HS-27A (cell line): Measurements from ENCODE around the gene MT1M.

Source experiments
- DNase-seq: peaks from one replicate; pipeline ENCODE4 v3.0.0-alpha.2; 2012; ENCODE audit warnings: low read depth, missing footprints

The MT1M gene

DNA sequence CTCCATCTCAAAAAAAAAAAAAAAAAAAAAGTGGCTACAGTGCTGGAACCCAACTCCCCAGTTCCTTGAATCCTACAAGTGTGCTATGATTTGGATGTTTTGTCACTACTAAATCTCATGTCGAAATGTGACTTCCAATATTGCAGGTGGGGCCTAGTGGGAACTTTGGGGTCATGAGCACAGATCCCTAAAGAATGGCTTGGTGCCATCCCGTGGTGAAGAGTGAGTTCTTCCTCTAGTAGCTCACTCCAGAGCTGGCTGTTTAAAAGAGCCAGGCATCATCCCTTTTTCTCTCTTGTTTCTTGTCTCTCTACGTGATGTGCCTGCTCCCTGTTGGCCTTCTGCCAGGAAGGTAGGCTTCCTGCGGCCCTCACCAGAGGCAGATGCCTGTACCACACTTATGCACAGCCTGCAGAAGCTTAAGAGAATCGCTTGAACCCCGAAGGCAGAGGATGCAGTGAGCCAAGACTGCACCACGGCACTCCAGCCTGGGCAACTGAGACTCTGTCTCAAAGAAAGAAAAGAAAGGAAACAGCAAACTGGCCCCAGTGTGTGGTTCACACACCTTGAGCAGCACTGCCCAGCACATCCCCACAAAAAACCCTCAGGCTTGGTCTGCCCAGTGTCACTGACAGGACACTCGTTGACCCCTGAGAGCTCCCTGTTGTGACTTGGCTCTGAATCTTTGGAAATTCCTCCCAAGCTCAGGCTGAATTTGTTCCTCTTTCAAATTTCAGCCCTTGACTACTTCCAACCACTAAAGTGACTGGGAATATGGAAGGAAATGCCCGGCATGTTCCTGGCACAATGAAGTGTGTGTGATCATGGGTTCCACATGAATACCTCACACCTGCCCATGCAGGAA lies 3.7 kb upstream of the MT1M start:
- DNase-seq: no peak

DNA sequence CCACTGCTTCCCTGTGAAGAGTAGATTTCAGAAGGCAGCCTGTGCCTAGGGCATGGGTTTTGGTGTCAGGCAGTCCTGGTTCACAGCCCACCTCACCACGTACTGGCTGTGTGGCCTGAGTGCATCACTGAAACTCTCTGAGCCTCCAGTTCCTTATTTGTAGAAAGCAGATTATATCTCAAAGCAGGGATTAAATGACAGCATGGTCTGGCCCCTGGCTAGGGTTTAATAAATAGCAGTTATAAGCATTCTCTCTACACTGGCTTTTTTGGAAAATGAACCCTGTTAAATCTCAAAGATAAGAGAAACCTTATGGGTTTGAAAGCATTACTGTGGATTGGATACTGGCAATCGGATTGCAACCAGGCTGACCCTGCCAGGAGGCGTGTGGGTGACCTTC lies 2.9 kb upstream of the MT1M start:
- DNase-seq: no peak

DNA sequence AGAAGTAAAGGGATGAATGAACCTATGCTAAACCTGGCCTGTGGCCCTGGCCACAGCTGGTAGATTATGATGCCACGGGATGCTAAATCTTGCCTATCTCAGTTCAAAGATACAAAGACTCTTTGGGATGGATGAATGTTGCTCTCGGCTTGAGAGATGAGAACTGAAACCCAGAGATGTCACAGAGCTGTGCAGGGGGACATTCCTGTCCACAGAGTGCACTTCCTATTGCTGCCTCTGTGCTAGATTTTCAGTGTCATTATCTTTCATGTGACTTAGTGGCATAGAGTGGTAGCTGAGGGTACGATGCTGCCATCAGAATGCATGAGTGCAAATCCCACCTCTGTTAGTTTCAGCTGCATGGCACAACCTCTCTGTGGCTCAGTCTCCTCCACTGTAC lies 2.3 kb upstream of the MT1M start:
- DNase-seq: no peak

DNA sequence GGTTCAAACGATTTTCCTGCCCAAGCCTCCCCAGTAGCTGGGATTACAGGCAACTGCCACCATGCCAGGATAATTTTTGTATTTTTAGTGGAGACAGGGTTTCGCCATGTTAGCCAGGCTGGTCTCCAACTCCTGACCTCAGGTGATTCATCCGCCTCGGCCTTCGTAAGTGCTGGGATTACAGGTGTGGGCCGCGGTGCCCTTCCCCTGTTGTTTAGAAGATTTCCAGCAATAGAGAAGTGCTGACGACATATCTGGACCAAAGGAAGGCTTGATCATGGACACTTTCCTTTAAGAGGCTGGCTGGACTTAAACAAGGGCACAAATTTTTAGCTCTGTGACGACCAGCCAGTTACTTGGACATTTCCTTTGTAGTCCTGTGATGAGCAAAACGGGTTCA lies 1.3 kb upstream of the MT1M start:
- DNase-seq: no peak

DNA sequence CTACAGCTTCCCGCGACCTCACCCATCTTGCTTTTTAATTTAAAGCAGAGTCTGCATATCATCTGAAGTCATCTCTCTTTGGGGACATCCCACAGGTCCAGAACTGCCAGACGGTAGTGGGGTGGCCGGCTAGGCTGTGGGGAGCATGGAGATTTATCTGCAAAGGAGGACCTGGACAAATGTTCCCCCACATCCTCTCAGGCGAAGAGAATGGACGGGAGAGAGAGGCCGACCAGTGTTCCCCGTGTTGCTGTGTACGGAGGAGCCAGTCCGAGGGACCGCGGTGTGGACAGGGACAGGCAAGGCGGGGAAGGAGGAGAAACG lies 665 bp upstream of the MT1M start:
- no peak for DNase-seq

DNA sequence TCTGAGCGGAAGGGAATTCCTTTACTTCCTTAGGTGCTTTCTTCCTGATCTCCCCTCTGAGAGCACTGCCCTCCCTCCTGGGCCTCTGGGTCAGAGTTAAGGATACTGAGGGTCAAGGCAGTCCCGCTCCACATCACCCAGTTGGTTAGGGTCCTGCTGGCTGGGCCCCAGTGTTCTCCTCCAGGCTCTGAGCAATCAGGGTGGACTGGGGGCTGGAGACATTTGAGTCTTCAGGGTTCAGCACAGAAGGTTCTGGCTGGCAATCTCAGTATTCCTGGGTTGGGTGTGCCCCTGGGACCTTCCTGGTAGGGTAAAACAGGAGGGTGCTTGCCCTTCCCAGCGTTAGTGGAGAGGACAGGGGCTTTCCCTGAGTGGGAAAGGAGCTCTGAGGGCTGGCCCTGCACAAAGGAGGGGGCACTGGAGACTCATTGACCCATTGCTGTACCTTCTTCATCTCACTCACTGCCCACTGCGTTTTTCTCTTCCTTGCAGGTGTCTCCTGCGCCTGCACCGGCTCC lies 448 bp downstream of the MT1M start:
- no peak for DNase-seq

DNA sequence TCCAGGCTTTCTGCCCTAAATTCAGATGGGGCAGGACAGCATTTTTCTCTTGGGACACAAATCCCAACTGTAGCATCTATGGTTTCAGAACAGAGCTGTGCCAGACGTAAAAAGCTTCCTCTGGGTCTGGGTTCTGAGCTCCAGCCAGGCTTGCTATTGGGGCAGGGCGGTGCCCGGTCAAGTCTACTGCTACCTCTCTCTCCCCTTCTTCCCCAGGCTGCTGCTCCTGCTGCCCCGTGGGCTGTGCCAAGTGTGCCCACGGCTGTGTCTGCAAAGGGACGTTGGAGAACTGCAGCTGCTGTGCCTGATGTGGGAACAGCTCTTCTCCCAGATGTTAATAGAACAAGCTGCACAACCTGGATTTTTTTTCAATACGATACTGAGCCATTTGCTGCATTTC lies 1.1 kb downstream of the MT1M start:
- DNase-seq: no peak

DNA sequence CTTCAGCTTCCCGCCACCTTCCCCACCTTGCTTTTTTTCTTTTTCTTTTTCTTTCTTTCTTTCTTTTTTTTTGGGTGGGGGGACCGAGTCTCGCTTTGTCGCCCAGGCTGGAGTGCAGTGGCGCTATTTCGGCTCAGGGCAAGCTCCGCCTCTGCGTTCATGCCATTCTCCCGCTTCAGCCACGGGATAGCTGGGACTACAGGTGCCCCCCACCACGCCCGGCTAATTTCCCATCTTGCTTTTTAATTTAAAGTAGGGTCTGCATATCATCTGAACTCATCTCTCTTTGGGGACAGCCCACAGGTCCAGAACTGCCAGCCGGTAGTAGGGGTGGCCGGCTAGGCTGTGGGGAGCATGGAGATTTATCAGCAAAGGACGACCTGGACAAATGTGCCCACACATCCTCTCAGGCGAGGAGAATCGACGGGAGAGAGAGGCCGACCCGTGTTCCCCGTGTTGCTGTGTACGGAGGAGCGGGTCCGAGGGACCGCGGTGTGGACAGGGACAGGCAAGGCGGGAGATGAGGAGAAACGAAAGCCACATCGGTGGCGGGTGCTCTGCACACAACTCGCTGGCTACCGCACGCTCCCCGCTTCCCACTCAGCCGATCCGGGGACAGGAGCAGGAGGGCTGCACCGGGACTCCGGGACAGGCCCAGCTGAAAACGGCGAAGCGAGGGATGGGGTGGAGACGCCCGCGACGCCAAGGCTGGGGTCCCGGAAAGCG lies 2.4 kb downstream of the MT1M start:
- DNase-seq: no peak

DNA sequence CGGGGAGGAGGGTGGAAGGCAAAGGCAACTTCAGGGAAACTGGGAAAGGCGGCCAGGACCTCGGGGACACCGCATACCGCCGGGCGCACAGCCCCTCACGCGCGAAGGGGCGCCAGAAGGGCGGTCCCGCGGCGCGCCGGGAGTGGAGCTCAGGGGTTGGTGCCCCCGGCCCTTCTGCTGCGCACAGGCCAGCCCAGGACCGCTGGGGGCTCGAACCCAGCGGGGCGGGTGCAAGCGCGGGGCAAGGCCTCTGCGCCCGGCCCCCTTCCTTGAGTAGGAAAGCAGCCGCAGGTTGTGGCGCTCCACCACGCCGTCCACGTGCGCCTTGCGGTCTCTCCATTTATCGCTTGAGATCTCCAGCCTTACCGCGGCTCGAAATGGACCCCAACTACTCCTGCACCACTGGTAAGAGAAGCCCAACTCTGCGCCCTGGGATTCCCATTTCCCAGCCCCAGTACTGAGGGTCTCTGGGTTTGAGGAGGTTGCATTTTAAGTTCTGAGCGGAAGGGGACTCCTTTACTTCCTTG lies 3.0 kb downstream of the MT1M start:
- no peak for DNase-seq

DNA sequence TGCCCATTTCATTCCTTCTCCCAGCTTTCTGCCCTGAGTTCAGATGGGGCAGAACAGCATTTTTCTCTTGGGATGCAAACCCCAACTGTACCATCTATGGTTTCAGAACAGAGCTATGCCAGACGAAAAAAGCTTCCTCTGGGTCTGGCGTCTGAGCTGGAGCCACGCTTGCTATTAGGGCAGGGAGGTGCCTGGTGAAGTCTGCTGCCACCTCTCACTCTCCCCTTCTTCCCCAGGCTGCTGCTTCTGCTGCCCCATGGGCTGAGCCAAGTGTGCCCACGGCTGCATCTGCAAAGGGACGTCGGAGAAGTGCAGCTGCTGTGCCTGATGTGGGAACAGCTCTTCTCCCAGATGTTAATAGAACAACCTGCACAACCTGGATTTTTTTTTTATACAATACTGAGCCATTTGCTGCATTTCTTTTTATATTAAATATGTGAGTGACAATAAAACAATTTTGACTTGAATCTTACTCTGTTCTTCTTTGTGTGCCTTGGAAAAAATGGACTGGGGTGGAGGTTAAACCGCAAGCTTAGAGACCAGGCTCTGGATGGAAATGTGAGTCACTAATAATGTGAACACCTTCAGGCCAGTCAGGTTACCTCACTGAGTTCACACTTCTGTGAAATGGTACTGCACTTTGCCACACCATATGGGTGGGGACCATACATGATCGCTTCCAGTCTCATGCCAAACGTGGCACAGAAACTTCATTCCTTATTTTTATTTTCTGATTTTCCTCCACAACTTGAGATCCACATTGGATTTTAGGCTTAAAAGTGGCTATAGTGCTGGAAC lies 4.4 kb downstream of the MT1M start:
- no peak for DNase-seq

DNA sequence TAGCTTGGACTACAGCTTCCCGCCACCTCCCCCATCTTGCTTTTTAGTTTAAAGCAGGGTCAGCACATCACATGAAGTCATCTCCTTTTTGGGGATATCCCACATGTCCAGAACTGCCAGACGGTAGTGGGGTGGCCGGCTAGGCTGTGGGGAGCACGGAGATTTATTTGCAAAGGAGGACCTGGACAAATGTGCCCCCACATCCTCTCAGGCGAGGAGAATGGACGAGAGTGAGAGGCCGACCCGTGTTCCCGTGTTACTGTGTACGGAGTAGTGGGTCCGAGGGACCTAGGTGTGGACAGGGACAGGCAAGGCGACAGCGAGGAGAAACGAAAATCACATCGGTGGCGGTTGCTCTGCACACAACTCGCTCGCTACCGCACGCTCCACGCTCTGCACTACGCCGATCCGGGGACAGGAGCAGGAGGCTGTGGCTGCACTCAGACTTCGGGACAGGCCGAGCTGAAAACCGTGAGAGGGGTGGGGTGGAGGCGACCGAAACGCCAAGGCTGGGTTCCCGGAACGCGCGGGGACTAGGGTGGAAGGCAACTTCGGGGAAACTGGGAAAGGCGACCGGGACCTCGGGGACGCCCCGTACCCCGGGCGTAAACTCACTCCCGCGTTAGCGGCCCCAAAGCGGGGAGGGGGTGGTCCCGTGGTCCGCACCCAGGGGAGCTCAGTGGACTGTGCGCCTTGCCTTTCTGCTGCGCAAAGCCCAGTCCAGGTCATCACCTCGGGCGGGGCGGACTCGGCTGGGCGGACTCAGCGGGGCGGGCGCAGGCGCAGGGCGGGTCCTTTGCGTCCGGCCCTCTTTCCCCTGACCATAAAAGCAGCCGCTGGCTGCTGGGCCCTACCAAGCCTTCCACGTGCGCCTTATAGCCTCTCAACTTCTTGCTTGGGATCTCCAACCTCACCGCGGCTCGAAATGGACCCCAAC lies 5.6 kb downstream of the MT1M start, which contains the start of gene MT1A:
TSS of gene MT1A (plus strand) at position 853 of the 937 bp plus-strand sequence. CDS start at position 926, 73 bp downstream.
- DNase-seq: no peak

DNA sequence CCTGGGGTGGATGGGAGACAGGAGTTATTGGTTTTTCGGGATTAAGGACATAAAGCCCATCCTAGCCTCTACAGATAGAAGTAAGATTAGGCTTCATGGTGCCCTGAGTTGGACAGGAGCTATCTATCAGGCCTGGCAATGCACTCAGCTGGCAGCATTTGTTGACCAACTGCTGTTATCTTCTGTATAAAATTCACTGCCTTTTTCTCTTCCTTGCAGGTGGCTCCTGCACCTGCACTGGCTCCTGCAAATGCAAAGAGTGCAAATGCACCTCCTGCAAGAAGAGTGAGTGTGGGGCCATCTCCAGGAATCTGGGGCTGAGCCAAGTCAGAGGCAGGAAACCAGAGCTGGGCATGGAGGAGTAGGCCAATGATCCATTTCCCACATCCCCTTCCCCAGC lies 6.6 kb downstream of the MT1M start:
- no peak for DNase-seq

DNA sequence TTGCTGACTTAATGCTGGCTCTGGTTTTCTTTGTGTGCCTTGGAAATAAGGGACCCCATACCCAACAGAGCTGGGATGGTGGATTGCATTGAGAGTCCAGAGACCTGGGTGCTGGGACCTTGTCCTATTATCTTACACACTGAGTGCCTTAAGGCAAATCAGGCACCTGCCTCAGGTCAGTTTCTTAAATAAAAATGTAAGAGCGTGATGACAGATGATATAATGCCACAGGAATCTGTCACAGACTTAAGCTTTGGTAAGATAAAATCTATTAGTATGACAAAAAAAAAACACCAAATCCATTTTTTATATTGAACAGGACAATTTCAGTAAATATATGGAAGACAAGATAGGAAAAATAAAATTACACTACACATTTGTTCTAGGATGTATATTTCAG lies 7.6 kb downstream of the MT1M start:
- no peak for DNase-seq

DNA sequence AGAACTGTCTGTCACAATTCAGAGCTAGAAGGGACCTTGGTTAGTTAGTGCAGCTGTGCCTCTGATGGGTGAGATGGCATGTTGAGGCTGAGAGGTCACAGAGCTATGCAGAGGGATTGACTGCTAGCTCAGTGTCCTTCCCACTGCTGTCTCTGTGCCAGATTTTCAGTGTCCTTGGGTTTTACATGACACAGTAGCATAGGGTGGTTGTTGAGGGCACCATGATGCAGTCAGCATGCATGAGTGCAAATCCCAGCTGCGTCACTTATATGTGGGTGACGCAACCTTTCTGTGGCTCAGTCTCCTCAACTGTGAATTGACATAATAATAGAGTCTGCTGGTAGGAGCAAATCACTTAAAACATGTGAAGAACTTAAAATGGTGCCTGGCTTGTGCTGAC lies 8.7 kb downstream of the MT1M start:
- DNase-seq: no peak

DNA sequence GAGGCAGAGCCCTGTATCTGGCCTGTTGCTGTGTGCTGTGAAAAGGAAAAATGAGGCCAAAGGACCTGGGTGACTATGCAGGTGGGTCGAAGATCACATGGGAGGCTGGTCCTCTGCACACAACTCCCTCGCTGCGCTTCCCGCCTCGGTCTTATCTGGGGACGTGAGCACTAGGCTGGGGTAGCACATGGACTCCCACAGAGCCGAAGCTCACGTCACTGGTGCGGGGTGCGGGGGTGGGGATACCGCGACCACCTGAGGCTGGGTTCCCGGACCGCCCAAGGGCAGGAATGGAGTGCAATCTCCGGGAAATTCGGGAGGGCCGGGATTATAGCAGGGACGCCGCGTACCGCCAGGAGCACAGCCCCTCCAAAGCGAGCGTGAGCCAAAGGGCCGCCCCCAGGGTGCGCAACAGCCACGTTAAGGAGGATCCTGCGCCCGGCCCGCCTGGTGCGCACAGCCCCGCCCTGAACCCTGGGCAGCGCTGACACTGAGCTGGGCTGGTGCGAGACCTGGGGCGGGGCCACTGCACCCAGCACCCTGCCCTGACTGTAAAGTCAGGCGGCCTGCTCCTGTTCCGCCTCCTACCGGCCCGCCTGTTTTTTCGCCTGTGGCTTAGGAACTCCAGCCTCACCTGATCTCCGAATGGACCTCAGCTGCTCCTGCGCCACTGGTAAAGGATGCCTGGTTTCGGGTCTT lies 10.8 kb downstream of the MT1M start:
- no peak for DNase-seq

DNA sequence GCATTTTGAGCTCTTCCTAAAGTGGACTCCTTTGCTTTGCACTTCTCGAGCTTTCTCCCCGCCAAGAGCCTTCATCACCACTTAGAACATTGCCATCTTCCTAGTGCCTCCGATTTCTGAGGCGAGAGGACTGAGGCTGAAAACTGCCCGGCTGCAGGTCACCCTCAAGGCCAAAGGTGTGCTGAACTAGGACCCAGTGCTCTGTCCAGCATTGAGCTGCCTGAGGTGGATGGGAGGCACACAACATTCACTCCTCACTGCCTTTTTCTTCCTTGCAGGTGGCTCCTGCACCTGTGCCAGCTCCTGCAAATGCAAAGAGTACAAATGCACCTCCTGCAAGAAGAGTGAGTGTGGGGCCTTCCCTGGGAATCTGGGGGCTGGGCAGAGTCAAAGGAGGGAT lies 11.4 kb downstream of the MT1M start:
- DNase-seq: no peak

DNA sequence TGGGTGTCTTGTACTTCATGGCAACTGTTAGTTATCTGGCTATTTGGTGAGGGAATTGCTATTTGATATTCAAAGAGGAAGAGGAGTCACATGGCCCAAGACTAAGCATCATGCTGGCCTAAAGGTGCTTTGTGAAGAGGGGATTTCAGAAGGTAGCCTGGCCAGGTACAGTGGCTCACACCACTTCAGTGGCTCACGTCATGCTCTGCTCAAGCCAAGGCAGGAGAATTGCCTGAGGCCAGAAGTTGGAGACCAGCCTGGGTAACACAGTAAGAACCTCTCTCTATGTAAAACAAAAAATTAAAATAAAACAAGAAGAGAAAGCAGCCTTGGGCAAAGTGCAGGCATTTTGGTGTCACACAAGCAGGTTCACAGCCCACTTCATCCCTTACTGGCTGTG lies 12.9 kb downstream of the MT1M start:
- no peak for DNase-seq

DNA sequence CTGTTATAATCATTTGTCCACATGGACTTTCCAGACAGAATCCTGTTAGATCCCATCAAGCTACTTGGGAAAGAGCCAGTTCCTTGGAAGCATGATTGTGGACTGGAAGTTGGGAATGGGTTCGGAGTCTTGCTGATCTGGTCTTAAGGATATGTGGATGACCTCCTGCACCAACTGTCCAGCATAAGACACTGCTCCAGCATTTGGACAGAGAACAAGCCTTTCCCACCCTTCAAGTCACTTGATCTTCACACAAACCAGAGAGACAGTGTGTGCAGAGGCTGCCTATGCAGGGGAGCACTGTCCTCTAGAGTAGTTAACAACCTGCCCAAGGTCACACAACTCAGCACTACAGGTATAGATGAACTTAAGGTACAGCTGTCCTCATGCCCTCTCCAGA lies 13.4 kb downstream of the MT1M start:
- no peak for DNase-seq

DNA sequence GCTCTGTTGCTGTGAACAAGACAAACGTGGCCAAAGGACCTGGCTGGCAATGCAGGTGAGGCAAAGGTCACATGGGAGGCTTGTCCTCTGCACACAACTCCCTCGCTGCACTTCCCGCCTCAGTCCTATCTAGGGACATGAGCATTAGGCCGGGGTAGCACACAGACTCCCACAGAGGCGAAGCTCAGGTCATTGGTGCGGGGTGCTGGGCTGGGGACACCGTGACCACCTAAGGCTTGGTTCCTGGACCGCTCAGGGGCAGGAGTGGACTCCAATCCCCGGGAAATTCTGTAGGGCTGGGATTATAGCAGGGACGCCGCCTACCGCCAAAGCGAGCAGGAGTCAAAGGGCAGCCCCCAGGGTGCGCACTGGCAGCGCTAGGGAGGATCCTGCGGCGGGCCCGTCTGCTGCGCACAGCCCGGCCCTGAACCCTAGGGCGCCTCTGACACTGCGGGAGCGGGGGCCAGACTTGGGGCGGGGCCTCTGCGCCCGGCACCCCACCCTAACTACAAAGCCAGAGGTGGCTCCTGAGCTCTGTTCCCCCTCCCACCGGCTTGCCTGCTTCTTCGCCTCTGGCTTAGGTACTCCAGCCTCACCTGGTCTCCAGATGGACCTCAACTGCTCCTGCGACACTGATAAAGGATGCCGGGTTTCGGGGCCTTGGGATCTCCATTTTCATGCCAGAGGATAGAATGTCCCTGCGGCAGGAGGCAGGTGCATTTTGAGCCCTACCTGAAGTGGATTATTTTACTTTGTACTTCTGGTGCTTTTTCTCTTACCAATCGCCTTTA lies 15.4 kb downstream of the MT1M start:
- no peak for DNase-seq

DNA sequence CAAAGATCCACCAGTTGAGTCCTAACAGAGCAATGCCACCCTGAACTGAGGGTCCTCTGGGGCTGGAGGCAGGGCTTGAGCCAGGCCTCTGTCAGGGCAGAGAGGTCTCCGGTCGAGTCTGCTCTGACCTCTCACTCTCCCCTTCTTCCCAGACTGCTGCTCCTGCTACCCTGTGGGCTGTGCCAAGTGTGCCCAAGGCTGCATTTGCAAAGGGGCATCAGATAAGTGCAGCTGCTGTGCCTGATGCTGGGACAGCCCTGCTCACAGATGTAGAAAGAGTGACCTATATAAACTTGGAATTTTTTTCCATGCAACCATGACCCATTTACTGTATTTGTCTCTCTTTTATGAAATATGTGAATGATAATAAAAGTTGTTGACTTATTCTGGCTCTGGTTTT lies 16.8 kb downstream of the MT1M start:
- no peak for DNase-seq
